Transverse colon (tissue), 4 donors: ENCODE results near the gene TMX1. TPM values are rescaled to one million over a fixed set of nuclear protein-coding genes. Genes with fewer than 3 reads are reported as not detected.

Source experiments
- DNase-seq: peaks from one replicate; pipeline ENCODE4 v3.0.0-alpha.2; 2019
- H3K27ac ChIP-seq, 4 donors: fragments of 200-600 bp; sonication (generic); 2 replicates each; pipeline ENCODE4 v1.5.1; 2016 to 2018; ENCODE audit warnings: inconsistent platforms in 4 of 4
- H3K27me3 ChIP-seq: fragments of 200-600 bp; sonication (generic); 2 replicates; pipeline ENCODE4 v1.5.1; 2017; ENCODE audit warnings: inconsistent platforms
- H3K36me3 ChIP-seq, 4 donors: fragments of 200-600 bp; sonication (generic); 2 replicates each; pipeline ENCODE4 v1.5.1; 2017 to 2019; ENCODE audit warnings: inconsistent platforms in 4 of 4
- H3K4me1 ChIP-seq, 4 donors: fragments of 200-600 bp; sonication (generic); 2 replicates each; pipeline ENCODE4 v1.5.1; 2017 to 2020; ENCODE audit warnings: inconsistent platforms in 4 of 4
- H3K4me3 ChIP-seq, 4 donors: fragments of 200-600 bp; sonication (generic); 1 replicate in 1 of 4; 2 replicates in 3 of 4; pipeline versions ENCODE4 v1.5.1 to v1.6.1; 2017 to 2019; ENCODE audit warnings: inconsistent platforms in 4 of 4
- H3K9me3 ChIP-seq, 2 donors: fragments of 200-600 bp; sonication (generic); 2 replicates each; pipeline ENCODE4 v1.5.1; 2017 to 2019; ENCODE audit warnings: inconsistent platforms in 2 of 2
- CTCF ChIP-seq, 5 experiments: fragments of 200-600 bp in 3 of 5; fragments of 450-650 bp in 2 of 5; sonication (generic) in 3 of 5; IDR thresholded peaks; 1 replicate in 2 of 5; 2 replicates in 3 of 5; pipeline ENCODE4 v1.5.1; 2016 to 2017; ENCODE audit warnings: antibody characterized with exemption in 5 of 5, inconsistent platforms in 3 of 5, mild to moderate bottlenecking in 2 of 5, moderate library complexity in 1 of 5
- EP300 ChIP-seq: sonication (generic); formaldehyde crosslinking; IDR thresholded peaks from one replicate; pipeline ENCODE4 v1.6.1; 2017; ENCODE audit warnings: antibody characterized with exemption, low read depth
- POLR2A ChIP-seq: fragments of 450-650 bp; IDR thresholded peaks from one replicate; pipeline ENCODE4 v1.6.1; 2016; ENCODE audit warnings: antibody characterized with exemption, mild to moderate bottlenecking, moderate library complexity
- POLR2AphosphoS5 ChIP-seq, 3 donors: sonication (generic); formaldehyde crosslinking; IDR thresholded peaks; one replicate each; pipeline ENCODE4 v1.6.1; 2016; ENCODE audit warnings: antibody characterized with exemption in 3 of 3
- WGBS, 2 donors: methylation state at CpG; one replicate each; pipeline ENCODE4 v1.1.5; 2018; ENCODE audit warnings: low coverage in 1 of 2; 5-methylcytosine and 5-hydroxymethylcytosine counted together
- in situ Hi-C, 4 donors: fragments of 200-750 bp; cut with MboI; loops; one replicate each; pipeline versions ENCODE4 v1.15.0 to v1.15.1; 2017; ENCODE audit warnings: low sequenced_read_pairs in 3 of 4, low pct_ligation_motif_present in 1 of 4, low pct_unique_long_range_greater_than_20kb in 1 of 4
- intact Hi-C: fragments of 100-400 bp; cut with DNase I; formaldehyde crosslinking; loops from one replicate; pipeline ENCODE4 v1.15.1; 2023; ENCODE audit warnings: low total_unique reads
- total RNA-seq, 4 donors: library from RNA; depleted of rRNA; stranded (reverse); fragments of >200 nt; gene quantifications; one replicate each; pipeline ENCODE4 v1.1.0, GENCODE V29; 2016

TMX1 gene
- total RNA-seq, 4 donors from 2014 or later: 8.0 to 44.5 (median 35.1) TPM

GRCh38 chr14:51251486-51251885 lies 11.4 kb downstream of the TMX1 start:
- WGBS, 2 donors: 82 to 100% methylated on average over 2 to 4 of the region's 4 CpGs
- DNase-seq: no peak
- intact Hi-C loops: no loop called here
- in situ Hi-C loops: no loop called here
- TF ChIP-seq POLR2AphosphoS5 (IDR thresholded peaks at IDR 0.05) (no peak), CTCF (IDR thresholded peaks at IDR 0.05) (no peak), EP300 (no peak)
- no peaks in the 10 kb centered on the region for H3K4me1 ChIP-seq
- no peaks in the 10 kb centered on the region for H3K27me3 ChIP-seq
- H3K27ac ChIP-seq: no peak overlapping the region
- H3K36me3 ChIP-seq: peaks cover 0 to 46% (median 11%) of the 10 kb centered on the region in 4 donors
- no peak overlapping the region for H3K4me3 ChIP-seq
- H3K9me3 ChIP-seq: no peaks in the 10 kb centered on the region

- intact Hi-C loops: no loop called here
- Histone ChIP-seq H3K27ac (no peak overlapping the region), H3K4me3 (no peak overlapping the region), H3K4me1 (no peaks in the 10 kb centered on the region), H3K27me3 (no peaks in the 10 kb centered on the region), H3K9me3 (no peaks in the 10 kb centered on the region), H3K36me3 (peaks cover 0 to 60% (median 9%) of the 10 kb centered on the region in 4 donors)
- in situ Hi-C loops: no loop called here
- DNase-seq: no peak
- TF ChIP-seq POLR2A (no peak), POLR2AphosphoS5 (IDR thresholded peaks at IDR 0.05) (no peak), CTCF (IDR thresholded peaks at IDR 0.05) (no peak), EP300 (no peak)
These were observed 13.8 kb downstream of the TMX1 start for GRCh38 chr14:51253880-51254279.

- intact Hi-C loops: no loop called here
- no peak overlapping the region for H3K27ac ChIP-seq
- H3K36me3 ChIP-seq: peaks cover 0 to 31% (median under 1%) of the 10 kb centered on the region in 4 donors
- no peak for DNase-seq
- no peaks in the 10 kb centered on the region for H3K9me3 ChIP-seq
- H3K27me3 ChIP-seq: no peaks in the 10 kb centered on the region
- H3K4me1 ChIP-seq: no peaks in the 10 kb centered on the region
- TF ChIP-seq EP300 (no peak), POLR2AphosphoS5 (IDR thresholded peaks at IDR 0.05) (no peak)
- no peak overlapping the region for H3K4me3 ChIP-seq
- WGBS, 2 donors: 91 to 100% methylated on average over 1 of the region's 1 CpG
- in situ Hi-C loops: no loop called here
These were observed 18.2 kb downstream of the TMX1 start for GRCh38 chr14:51258280-51258679.

- no peak for DNase-seq
- no peaks in the 10 kb centered on the region for H3K9me3 ChIP-seq
- no peaks in the 10 kb centered on the region for H3K4me1 ChIP-seq
- no peak overlapping the region for H3K27ac ChIP-seq
- H3K27me3 ChIP-seq: no peaks in the 10 kb centered on the region
- peaks cover 0 to 31% (median under 1%) of the 10 kb centered on the region in 4 donors for H3K36me3 ChIP-seq
- intact Hi-C loops: no loop called here
- no peak for TF ChIP-seq CTCF (IDR thresholded peaks at IDR 0.05)
- TF ChIP-seq POLR2A: no peak
- TF ChIP-seq EP300: no peak
- no peak for TF ChIP-seq POLR2AphosphoS5 (IDR thresholded peaks at IDR 0.05)
- H3K4me3 ChIP-seq: no peak overlapping the region
- in situ Hi-C loops: no loop called here
These were observed 18.7 kb downstream of the TMX1 start for GRCh38 chr14:51258788-51259187.

GRCh38 chr14:51260225-51260624 lies 20.2 kb downstream of the TMX1 start:
- H3K27ac ChIP-seq: no peak overlapping the region
- no peaks in the 10 kb centered on the region for H3K9me3 ChIP-seq
- TF ChIP-seq EP300 (no peak), POLR2AphosphoS5 (IDR thresholded peaks at IDR 0.05) (no peak), CTCF (IDR thresholded peaks at IDR 0.05) (no peak), POLR2A (no peak)
- DNase-seq: no peak
- intact Hi-C loops: no loop called here
- WGBS, 2 donors: 89 to 95% methylated on average over 3 of the region's 3 CpGs
- no peak overlapping the region for H3K4me3 ChIP-seq
- no peaks in the 10 kb centered on the region for H3K27me3 ChIP-seq
- in situ Hi-C loops: no loop called here
- H3K4me1 ChIP-seq: no peaks in the 10 kb centered on the region
- H3K36me3 ChIP-seq: peaks cover 0 to 22% (median under 1%) of the 10 kb centered on the region in 4 donors
